ENCODE results near the gene DMBX1. TPM values are rescaled to one million over a fixed set of nuclear protein-coding genes. Genes with fewer than 3 reads are reported as not detected.
A peak's percentile ranks its signal among the peaks of the same experiment; 100 is the strongest.

Gene DMBX1
- total and polyA plus RNA-seq, 8 donors, result not detected

DNA sequence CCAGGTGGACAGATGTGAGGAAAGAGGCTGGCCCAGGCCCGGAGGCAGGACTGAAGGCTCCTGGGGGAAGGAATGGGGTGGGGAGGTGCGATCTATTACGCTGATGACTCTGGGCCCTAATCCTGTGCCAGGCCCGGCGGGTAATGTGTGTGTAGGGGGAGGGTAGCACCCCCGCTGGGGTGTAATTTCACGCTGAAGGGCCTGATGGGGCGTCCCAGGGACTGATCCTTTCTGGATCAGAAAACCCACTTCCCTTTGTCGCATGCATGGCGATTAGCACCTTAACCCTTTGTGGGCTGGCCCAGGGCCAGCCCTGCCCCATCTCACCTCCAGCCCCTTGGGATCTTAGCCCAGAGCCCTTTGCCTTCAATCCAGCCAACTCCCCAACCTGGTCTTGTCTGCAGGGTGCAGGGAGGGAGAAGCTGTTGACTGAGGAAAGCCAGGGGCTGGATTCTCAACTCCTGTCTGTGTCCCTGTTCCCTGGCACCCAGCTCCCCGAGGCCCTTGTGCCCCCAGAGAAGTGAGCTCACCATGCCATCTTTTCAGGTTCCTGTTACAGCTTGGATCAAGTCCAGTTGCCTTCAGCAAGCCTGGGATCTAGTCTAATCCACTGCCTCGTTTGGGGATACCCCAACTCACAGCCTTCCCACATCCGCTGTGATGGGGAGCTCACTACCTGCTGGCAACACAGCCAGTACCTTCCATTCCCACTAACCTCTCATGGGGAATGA lies 35.8 kb downstream of the DMBX1 start:
- intact Hi-C loops (cut with DNase I; ENCODE audit: low total_unique reads), result loop anchor here (5.0 kb wide), 1 partner anchor 118 kb away; no protein-coding TSS in a partner anchor
- no peak for DNase-seq

DNA sequence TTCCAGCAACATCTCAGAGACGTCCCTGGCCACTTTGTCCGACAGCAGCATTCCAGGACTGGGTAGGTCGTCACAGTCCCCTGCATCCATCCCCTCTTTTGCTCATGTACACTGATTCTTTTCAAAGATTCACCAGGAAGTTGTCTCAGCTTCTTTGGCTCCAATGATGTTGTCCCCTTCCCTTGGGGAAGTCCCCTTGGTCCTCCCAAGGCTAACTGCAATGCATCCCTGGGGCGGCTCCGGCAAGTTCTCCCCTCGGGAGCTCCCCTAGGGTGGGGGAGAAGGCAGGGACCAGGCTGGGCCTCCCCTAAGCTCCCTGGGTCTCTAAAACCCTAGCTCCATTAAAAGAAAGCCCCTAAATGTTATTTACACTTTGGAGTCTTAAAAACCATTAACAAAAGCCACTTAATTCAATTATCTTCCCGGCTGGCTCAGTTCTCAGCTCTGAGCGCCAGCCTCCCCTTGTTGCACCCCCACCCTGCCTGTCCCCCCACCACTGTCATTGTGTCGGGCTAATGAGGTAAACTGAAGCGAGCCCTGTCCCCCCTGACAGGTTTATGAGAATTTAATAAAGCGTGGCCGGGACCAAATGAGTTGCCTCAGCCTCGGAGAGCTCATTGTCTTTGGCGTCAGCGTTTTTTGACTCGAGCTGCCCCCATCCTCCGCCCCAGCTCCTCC lies 36.5 kb downstream of the DMBX1 start:
- no peak overlapping the region for H3K27ac ChIP-seq
- peaks cover 0 to 63% (median 17%) of the 10 kb centered on the region in 3 donors for H3K27me3 ChIP-seq
- H3K4me3 ChIP-seq, result no peak overlapping the region
- no peak for DNase-seq
- no peaks in the 10 kb centered on the region for H3K36me3 ChIP-seq
- WGBS, 5 donors, result 55 to 72% (median 68%) methylated on average over 16 to 17 of the region's 17 CpGs
- no peaks in the 10 kb centered on the region for H3K9me3 ChIP-seq
- TF ChIP-seq POLR2A (IDR thresholded peaks at IDR 0.05) (no peak), EP300 (IDR thresholded peaks at IDR 0.05) (no peak), POLR2AphosphoS5 (IDR thresholded peaks at IDR 0.05) (no peak)
- TF ChIP-seq, protein P1, sequence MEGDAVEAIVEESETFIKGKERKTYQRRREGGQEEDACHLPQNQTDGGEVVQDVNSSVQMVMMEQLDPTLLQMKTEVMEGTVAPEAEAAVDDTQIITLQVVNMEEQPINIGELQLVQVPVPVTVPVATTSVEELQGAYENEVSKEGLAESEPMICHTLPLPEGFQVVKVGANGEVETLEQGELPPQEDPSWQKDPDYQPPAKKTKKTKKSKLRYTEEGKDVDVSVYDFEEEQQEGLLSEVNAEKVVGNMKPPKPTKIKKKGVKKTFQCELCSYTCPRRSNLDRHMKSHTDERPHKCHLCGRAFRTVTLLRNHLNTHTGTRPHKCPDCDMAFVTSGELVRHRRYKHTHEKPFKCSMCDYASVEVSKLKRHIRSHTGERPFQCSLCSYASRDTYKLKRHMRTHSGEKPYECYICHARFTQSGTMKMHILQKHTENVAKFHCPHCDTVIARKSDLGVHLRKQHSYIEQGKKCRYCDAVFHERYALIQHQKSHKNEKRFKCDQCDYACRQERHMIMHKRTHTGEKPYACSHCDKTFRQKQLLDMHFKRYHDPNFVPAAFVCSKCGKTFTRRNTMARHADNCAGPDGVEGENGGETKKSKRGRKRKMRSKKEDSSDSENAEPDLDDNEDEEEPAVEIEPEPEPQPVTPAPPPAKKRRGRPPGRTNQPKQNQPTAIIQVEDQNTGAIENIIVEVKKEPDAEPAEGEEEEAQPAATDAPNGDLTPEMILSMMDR (IDR thresholded peaks at IDR 0.05), result no peak
- peaks cover 10 to 28% (median 14%) of the 10 kb centered on the region in 4 donors for H3K4me1 ChIP-seq
- intact Hi-C loops (cut with DNase I; ENCODE audit: low total_unique reads), result loop anchor here (5.0 kb wide), 1 partner anchor 119 kb away; no protein-coding TSS in a partner anchor

More for the DNA sequence above, 35.8 kb downstream of the DMBX1 start:
- peaks cover 10 to 28% (median 14%) of the 10 kb centered on the region in 4 donors for H3K4me1 ChIP-seq
- 64 to 81% (median 71%) methylated on average over 13 of the region's 13 CpGs for WGBS, 5 donors
- no peak overlapping the region for H3K27ac ChIP-seq
- H3K36me3 ChIP-seq, result no peaks in the 10 kb centered on the region
- peaks cover 0 to 56% (median 17%) of the 10 kb centered on the region in 3 donors for H3K27me3 ChIP-seq
- H3K4me3 ChIP-seq, result no peak overlapping the region
- TF ChIP-seq, protein P1 (IDR thresholded peaks at IDR 0.05), result no peak
- TF ChIP-seq POLR2AphosphoS5 (IDR thresholded peaks at IDR 0.05) (no peak), EP300 (IDR thresholded peaks at IDR 0.05) (no peak), POLR2A (IDR thresholded peaks at IDR 0.05) (no peak)
- no peaks in the 10 kb centered on the region for H3K9me3 ChIP-seq

DNA sequence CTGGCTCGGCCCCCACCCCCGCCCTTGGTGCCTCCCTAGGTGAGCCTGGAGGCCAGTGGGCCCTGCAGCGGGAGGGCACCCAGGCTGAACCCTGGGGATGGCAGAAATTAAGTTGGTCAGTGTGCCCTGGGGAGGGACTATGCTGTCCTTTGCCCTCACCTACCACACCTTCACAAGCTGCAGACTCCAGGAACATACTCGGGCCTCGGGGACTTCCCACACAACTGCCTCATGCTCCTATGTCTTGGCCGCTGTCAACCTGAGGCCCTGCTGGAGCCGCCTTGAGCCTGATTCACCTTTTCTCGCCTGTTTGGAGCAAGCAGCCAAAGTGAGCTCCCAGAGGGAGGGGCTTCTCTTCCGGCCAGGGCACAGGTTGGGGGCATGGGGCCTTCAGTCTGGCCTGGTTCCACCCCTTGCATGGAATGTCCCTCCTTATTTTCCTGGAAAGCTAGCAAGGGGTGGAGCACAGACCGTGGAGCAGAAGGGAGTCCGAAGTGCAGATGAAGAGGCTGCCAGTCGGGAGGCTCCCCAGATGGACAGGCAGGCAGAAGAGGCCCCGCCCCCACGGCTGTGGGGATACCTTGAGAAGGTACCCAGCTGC lies 37.2 kb downstream of the DMBX1 start:
- Histone ChIP-seq H3K27ac (no peak overlapping the region), H3K27me3 (peaks cover 0 to 69% (median 17%) of the 10 kb centered on the region in 3 donors)
- DNase-seq, result peak; percentile 43 to 64

DNA sequence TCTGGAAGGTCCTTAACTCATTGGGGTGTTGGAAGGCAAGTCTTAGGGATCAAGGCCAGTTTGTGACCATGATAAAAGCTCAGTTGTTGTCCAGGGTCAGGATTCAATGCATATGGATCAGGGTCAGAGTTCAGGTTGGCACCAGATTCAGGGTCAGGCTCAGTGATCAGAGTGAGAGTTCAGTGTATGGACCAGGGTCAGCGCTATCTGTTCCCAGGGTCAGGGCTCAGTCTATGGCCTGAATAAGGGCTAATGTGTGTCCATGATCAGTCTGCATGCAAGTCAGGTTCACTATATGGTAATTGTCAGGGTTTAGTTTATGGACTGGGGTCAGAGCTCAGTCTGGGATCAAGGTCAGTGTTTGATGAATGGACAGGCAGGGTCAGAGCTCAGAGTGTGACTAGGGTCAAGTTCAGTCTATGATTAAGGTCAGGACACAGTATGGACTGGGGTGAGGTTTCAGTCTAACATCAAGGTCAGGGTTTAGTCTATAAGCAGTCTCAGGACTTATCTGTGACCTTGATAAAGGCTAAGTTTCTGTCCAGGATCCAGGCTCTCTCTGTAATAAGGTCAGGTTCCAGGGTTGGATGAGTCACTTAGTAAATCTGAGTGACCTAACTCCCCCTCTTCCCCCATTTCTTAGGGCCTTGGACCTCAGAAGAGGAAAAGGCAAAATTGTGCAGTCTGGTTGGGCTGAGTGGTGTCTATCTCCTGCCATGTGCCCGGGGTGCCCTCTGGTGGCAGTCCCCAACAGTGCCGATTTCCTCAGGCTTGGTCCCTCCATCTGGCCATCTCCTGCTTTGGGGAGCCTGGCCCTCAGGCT lies 38.0 kb downstream of the DMBX1 start:
- Histone ChIP-seq H3K9me3 (no peaks in the 10 kb centered on the region), H3K27ac (no peak overlapping the region), H3K4me1 (peaks cover 4 to 18% (median 6%) of the 10 kb centered on the region in 4 donors), H3K36me3 (no peaks in the 10 kb centered on the region), H3K27me3 (peaks cover 0 to 78% (median 17%) of the 10 kb centered on the region in 3 donors), H3K4me3 (no peak overlapping the region)
- peak; percentile 88 to 92 for DNase-seq
- TF ChIP-seq, protein P1 (IDR thresholded peaks at IDR 0.05), result peak in 5 of 7 experiments; percentile 89 to 94 (median 92)
- TF ChIP-seq EP300 (IDR thresholded peaks at IDR 0.05), result no peak
- no peak for TF ChIP-seq POLR2A (IDR thresholded peaks at IDR 0.05)
- TF ChIP-seq POLR2AphosphoS5 (IDR thresholded peaks at IDR 0.05), result peak in 1 of 3 donors; percentile 12
- intact Hi-C loops (cut with DNase I; ENCODE audit: low total_unique reads), result loop anchor here (5.0 kb wide), 1 partner anchor 120 kb away; no protein-coding TSS in a partner anchor
- WGBS, 5 donors, result 27 to 32% (median 30%) methylated on average over 3 of the region's 3 CpGs

More for the DNA sequence above, 37.2 kb downstream of the DMBX1 start:
- TF ChIP-seq POLR2A (IDR thresholded peaks at IDR 0.05), result no peak
- WGBS, 5 donors, result 29 to 40% (median 38%) methylated on average over 11 to 14 of the region's 14 CpGs
- H3K9me3 ChIP-seq, result no peaks in the 10 kb centered on the region
- peaks cover 10 to 24% (median 14%) of the 10 kb centered on the region in 4 donors for H3K4me1 ChIP-seq
- H3K36me3 ChIP-seq, result no peaks in the 10 kb centered on the region
- intact Hi-C loops (cut with DNase I; ENCODE audit: low total_unique reads), result loop anchor here (5.0 kb wide), 1 partner anchor 119 kb away; no protein-coding TSS in a partner anchor
- no peak overlapping the region for H3K4me3 ChIP-seq

Measured in stomach (tissue), 9 donors.